ENCODE measurements around the gene TRAF7. TPM values are rescaled to one million over a fixed set of nuclear protein-coding genes. Genes with fewer than 3 reads are reported as not detected.
"Not testable (repeated sequence)": the region's sequence is repeated elsewhere in the genome, so short reads cannot be mapped to it uniquely, and the experiment has no call there.

Gene TRAF7
- polyA plus RNA-seq, 4 donors: 41.7 to 56.9 (median 50.5) TPM

DNA sequence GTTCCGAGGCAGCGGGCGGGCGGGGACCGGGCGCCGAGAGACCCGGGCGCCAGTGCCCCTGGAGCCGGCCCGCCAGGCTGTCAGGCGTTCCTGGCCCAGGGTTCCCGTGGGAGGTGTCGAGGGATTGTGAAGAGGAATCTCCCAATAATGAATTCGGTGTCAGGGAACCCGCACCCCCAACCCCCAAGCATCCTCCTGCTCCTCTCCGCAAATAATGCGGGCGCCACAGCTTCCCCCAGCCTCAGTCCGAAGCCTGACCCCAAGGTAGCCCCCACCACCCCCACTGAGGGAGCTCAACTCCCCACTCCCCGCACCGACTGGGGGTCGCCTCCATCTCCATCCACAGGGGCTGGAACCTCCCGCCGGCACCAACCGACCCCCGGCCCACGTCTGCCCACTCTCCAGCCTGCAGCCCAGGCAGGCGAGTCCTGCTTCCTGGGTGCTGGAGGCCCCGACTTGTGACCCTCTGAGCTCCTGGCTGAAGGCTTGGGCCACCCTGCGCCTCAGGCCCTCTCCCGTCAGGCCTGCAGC is 41.5 kb downstream of the TRAF7 start:
- no peak for DNase-seq (ENCODE audit: low read depth in 4 of 4, low spot score in 3 of 4)

DNA sequence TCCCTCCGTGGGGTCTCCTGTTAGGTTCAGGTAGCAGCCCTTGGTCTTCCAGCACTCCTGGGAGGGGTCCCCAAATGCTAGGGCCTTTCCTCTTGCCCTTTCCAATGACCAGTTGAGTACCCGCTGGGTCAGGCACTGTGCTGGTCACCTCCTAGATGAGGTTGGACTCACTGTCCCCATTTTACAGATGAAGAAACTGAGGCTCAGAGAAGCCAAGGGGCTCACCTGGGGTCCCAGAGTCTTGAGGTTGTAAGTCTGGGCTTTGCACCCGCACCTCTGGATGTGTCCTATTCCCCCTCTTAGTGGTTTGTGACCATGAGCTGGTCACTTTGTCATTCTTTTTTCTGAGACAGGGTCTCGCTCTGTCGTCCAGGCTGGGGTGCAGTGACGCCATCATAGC is 42.2 kb downstream of the TRAF7 start:
- DNase-seq (ENCODE audit: low read depth in 4 of 4, low spot score in 3 of 4): no peak

DNA sequence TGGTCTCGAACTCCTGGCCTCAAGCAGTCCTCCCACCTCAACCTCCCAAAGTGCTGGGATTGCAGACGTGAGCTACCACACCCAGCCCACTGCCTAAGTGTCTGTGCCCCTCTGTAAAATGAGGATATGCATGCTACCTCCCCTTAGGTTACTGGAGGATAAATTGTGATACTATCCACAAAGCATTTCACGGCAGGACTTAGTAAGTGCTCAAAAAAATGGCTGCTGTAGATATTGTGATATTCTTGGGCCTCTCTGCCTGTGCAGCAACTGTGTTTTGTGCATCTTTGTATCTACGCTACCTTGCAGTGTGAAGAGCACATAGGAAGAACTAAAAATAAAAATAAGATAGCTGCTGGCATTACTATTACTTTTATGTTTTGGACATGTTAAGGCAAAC is 42.7 kb downstream of the TRAF7 start:
- DNase-seq (ENCODE audit: low read depth in 4 of 4, low spot score in 3 of 4): no peak

DNA sequence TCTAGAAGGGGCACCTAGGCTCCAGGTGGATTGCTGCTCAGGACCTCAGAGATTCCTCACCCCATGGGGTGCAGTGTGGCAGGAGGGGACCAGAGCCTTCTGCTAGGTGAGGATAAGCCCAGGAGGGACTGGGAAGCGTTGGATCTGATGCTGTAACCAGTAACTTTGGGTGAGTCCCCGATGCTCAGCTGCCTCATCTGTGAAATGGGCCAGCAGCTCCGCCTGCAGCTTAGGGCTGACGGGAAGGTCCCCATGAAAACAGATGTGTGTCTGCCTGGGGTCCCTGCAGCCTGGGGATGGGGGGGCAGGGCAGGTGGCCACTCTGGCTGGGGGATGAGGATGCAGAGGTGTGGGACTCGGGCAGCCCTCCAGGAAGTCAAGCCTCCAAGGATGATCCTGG is 43.5 kb downstream of the TRAF7 start:
- no peak for DNase-seq (ENCODE audit: low read depth in 4 of 4, low spot score in 3 of 4)

DNA sequence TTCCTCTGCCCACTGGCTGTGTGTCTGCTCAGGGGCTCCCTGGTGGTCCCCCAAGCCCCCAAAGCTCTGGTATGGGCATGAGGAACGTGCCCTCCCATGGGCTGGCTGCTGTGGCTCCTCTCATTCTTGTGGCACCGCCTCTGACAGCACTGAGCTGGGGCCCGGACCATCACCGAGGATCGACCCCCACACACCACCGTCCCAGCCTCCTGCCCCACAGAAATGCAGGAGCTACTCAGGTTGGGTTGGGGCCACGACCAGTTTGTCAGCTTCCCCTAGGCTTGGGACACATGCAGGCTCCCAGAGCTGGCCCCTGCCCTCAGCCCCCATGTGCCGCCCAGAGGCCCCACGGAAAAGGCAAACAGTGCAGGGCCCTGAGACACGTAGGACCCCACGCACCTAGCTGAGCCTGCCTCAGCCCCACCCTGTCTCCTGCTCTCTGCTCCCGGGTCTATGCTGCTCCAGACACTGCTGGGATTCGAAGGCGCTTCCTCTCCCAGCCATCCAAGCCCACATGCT is 44.1 kb downstream of the TRAF7 start:
- DNase-seq (ENCODE audit: low read depth in 4 of 4, low spot score in 3 of 4): no peak

DNA sequence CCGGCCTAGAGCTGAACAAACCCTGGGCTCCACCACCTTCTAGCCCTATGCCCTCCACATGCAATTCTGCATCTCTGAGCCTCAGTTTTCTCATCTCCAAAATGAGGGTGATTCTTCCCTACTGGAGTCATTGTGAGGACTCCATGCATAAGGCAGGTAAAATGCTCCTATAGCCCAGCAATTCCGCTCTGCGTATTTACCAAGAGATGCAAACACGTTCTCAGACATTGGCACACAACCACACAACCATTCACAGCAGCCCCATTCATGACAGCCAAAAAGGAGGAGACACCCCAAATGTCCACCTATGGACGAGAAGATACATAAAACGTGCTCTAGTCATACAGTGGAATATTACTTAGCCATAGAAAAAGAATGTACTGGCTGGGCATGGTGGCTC is 44.7 kb downstream of the TRAF7 start:
- no peak for DNase-seq (ENCODE audit: low read depth in 4 of 4, low spot score in 3 of 4)

DNA sequence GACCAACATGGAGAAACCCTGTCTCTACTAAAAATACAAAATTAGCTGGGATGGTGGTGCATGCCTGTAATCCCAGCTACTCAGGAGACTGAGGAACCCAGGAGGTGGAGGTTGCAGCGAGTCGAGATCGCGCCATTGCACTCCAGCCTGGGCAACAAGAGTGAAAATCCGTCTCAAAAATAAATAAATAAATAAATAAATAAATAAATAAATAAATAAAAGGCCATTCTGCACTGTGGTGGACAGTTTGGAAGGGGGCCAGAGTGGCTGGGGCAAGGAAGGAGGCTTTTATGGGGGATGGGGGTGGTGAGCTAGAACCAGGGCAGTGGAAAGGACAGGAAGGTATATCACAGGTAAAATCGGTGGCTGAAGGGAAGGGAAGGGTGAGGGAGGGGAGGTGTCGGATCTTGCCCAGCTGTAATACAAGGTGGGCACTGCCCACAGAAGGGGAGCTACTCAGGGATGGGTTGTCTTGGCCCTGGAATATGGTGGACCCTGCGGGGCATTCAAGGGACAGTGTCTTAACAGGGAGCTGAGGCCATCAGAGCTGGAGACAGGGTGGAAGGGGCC is 47.6 kb downstream of the TRAF7 start:
- DNase-seq (ENCODE audit: low read depth in 4 of 4, low spot score in 3 of 4): not testable (repeated sequence)

DNA sequence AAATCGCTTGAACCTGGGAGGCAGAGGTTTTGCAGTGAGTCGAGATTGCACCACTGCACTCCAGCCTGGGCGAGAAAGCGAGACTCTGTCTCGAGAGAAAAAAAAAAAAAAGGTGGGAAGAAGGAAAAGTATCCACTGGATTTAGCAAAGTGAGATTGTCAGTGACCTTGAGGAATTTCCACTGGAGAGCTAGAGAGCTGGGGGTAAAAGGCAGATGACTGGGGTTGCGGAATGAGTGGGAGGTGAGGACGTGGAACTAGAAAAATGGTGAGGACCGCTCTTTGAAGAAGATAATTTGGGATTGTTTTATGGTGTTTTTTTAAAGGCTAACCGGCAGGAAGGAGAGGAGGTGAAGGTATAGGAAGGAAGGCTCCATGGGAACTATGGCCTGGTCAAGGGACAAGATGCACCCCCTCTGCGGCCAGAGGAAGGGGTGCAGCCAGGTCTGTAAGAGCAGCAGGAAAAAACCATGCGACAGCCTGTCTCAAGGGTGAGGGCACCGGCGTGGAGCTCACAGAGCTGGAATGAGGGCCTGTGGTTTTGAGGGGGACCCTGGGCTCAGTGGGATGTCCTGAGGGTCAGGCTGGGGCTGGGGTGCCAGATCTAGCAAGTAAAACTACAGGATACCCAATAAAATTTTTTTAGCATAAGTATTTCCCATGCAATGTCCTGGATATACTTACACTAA is 49.0 kb downstream of the TRAF7 start:
- DNase-seq (ENCODE audit: low read depth in 4 of 4, low spot score in 3 of 4): no peak

DNA sequence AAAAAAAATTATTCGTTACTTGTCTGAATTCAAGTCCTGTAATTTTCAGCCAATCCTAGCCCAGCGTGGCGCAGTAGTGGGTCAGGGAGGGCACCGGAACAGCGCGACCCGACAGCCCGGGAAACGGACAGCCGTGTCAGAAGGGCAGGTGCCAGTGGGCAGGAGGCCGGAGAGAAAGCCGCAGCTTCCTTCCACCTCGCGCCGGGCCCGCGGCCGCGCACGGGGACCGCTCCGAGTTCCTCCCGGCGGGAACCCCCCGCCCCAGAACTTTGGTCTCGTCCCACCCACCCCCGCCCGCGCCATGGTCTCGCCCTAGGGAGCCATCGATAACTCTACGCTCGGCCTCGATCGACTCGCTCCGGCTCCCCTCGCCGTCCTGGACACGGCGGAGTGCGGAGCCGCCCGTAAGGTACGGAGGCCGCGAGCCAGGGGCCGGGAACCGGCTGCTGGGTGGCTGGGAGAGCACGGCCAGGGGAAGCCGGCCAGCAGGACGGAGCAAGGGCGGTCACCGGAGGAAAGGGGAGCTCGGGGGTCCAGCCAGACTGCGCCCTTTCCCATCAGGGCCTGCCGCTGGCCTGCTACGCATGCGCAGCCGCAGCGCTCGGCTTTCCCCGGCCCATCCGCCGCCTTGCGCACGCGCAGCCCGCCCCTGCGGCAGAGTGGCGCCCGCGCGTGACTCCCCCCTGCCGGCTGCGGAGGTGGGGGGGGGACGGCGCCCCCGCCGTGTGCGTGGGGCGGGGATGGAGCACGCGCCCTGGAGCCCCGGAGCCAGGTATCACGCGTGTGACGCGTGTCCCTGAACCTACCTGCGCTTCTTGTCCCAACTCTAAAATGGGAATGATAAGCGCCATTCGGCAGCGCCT is 49.8 kb downstream of the TRAF7 start, which contains the start of gene MLST8:
MLST8 (plus strand) TSS at position 351 of the 863 bp plus-strand sequence. CDS start 632 bp downstream, outside the sequence.
- DNase-seq (ENCODE audit: low read depth in 4 of 4, low spot score in 3 of 4): peak; percentile 73 to 85 (median 78)

DNA sequence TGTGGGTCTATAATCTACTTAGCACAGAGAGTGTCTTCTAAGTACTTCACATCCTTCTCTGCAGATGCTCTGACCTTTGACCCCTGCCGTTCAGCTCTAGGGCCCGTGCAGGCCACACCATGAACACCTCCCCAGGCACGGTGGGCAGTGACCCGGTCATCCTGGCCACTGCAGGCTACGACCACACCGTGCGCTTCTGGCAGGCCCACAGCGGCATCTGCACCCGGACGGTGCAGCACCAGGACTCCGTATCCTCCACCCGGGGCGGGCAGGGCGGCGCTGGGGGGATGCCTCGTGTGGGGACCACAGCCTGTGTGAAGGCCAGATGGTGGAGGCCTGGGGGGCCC is 50.4 kb downstream of the TRAF7 start:
- no peak for DNase-seq (ENCODE audit: low read depth in 4 of 4, low spot score in 3 of 4)

DNA sequence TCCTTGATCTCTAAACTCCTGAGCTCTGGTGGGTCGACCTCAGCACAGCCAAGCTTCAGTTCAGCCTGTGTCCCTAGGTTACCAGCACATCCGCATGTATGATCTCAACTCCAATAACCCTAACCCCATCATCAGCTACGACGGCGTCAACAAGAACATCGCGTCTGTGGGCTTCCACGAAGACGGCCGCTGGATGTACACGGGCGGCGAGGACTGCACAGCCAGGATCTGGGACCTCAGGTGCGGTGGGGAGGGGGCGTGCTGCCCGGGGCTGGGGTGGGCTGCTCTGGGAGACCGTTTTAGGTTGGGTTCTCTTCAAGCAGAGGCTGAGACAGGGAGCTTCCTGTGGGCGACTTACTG is 50.8 kb downstream of the TRAF7 start:
- no peak for DNase-seq (ENCODE audit: low read depth in 4 of 4, low spot score in 3 of 4)

DNA sequence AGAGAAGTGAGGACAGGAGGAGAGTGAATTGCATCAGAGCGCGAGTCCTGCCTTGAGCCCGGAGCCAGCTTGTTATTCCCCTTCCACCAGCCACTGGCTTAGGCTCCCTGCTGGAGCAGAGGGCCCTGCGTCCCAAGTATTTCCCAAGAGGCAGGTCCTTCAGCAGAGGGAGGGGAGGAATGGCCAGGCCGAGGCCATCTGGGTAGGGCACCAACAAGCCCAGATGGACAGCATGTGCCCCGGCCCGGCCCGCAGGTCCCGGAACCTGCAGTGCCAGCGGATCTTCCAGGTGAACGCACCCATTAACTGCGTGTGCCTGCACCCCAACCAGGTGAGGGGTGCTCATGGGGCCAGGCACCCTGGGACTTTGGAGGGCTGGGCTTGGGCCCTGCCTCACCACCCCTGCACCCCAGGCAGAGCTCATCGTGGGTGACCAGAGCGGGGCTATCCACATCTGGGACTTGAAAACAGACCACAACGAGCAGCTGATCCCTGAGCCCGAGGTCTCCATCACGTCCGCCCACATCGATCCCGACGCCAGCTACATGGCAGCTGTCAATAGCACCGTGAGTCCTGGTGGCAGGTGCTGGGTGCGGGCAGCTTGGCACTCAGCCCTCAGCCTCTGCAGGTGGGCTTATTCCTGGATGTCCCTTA is 51.3 kb downstream of the TRAF7 start:
- no peak for DNase-seq (ENCODE audit: low read depth in 4 of 4, low spot score in 3 of 4)

DNA sequence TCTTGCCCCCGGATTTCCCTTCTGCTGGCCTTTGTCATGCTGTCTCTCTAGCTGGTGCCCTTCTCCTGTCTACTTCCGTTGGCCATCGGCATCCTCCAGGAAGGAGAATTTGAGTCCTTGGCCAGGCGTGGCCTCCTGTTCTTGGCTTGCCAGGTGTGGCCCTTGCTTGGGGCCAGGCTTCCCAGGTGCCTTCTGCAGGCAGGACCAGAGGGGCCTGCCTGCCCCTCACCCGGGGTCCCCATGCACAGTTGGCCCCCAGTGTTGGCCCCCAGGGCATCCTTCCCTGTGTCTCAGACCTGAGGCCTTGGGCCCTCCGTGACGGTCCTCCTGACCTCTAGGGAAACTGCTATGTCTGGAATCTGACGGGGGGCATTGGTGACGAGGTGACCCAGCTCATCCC is 52.3 kb downstream of the TRAF7 start:
- no peak for DNase-seq (ENCODE audit: low read depth in 4 of 4, low spot score in 3 of 4)

DNA sequence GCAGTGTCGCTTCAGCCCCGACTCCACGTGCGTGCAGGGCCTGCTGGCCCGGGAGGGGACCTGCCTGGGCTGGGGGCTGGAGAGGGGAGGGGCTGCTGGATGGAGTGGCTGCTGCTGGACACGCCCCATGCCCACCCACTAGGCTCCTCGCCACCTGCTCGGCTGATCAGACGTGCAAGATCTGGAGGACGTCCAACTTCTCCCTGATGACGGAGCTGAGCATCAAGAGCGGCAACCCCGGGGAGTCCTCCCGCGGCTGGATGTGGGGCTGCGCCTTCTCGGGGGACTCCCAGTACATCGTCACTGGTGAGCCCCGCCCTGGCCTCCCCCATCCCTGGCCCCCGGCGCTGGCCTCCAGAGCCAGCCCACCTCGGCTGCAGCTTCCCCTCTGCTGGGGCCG is 52.7 kb downstream of the TRAF7 start:
- no peak for DNase-seq (ENCODE audit: low read depth in 4 of 4, low spot score in 3 of 4)

DNA sequence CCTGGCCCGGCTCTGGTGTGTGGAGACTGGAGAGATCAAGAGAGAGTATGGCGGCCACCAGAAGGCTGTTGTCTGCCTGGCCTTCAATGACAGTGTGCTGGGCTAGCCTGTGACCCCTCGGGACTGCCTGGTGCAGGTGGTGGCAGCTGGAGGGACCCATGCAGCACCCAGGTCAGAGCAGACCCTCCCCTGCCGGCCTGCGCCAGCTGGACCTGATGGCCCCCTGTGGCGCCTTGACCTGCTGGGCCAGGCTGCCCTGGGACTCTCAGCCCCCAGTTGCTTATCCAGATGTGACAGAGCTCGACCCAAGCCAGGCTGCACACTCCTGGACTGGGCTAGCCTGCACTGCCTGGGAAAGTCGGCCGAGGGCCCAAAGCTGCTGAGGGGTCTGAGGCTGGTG is 53.2 kb downstream of the TRAF7 start:
- DNase-seq (ENCODE audit: low read depth in 4 of 4, low spot score in 3 of 4): no peak

DNA sequence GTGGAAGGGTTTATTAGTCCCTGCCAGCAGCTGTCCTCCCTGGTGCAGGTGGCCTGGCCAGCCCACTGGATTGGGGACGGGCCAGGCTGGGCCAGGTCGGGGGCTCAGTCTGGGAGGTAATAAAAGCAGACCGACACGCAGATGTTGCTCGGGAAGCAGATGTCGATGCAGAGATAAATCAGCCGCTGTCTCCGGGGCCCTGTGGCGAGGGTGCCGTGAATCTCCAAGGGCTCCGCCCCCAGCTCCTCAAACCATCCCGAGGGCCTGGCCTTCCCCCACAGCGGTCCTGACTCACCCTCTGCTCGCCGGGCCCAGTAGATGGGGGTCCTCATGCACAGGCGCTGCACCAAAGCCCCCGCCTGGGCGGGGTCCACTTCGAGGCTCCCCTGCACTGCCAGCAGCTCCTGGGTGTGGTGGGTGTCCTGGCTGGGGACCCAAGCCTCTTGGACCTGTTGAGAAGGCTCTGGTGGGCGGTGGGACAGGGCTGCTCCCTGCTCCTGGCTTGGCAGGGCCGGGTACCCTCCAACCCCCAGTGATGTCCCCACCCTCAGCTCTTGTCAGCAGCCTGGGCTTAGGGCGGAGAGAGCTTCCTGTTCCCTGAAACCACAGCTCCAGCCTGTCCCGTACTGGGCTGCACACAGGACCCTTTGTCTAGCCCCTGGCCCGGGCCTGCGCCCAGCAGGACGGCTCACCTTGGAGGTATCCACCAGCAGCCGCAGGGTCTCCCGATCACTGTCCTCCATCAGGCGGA is 53.9 kb downstream of the TRAF7 start:
- DNase-seq (ENCODE audit: low read depth in 4 of 4, low spot score in 3 of 4): no peak

DNA sequence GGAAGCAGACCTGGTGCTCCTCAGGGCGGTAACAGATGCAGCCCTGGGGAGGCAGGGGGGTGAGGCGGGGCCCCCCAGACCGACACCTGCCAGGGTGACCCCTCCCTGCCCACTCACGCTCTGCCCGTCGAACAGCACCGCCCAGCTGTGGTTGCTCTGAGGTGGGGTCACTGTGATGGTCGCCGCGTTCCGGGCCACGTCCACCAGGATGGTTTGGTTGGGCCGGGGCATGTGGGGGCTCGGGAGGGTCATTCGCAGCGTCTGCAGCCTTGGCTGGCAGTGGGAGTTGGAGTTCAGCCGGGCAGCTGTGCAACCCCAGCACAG is 54.4 kb downstream of the TRAF7 start:
- no peak for DNase-seq (ENCODE audit: low read depth in 4 of 4, low spot score in 3 of 4)

DNA sequence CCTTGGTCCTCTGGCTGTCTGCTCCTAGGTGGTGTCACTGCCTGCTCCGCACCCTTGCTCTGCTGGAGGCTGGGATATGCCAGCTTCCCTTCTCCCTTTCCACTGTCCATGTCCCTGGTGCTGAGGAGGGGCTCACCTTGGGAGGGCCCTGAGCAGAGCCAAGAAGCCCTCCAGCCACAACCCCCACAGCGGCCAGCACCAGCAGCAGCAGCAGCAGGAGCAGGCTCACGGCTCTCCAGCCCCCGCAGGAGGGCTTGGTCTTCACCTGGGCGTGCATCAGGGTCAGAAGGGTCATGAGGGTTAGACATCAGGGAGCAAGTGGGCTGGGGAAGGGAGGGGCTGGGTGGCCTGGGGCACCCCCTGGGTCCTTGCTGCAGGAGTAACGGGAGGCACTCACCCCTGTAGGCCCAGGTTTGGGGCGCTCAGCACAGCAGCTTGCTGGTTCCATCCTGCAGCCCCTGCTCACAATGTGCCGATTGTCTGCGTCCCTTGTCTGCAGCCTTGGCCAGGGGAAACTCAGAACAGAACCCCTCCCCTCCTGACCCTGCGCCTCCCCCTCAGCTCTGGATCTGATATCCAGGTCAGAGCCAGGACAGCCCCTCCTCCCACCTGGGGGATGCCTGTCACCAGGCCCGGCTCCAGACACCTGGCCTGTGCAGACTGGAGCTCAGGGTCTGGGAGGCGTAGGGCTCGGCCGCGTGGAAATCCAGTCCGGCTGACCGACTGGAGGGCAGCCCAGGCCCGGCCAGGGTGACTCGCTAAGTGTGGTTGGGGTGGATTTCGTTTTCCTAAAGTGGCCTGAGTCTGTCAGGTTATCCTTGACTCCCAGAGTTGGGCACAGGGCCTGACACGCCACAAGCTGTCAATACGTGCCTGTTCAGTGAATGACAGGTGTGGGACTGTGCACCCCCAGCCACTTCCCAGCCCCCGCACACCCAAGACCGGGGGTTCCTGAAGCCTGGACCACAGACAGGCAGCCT is 55.1 kb downstream of the TRAF7 start, which contains the start of gene BRICD5:
BRICD5 (minus strand) TSS at position 478 of the 980 bp plus-strand sequence; CDS start at position 448, 30 bp downstream.
- no peak for DNase-seq (ENCODE audit: low read depth in 4 of 4, low spot score in 3 of 4)

DNA sequence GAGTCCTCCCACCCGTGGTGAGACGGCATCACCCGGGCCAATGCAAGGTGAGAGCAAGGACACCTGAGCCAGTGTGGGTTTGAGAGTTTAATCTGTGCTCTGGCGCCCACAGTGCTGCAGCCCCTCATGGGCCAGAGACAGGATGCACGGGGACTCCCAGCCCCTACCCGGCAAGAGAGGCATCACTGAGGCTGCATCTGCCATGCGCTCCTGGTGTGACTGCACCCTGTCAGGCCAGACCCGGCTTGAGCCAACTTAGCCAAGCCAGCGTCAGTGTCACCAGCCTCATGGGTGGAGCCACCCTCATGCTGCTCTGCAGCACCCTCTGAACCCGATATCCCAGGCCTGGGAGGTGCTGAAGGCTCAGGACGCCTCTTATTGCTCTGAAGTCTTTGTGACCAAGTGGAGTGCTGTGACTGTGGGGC is 56.4 kb downstream of the TRAF7 start:
- DNase-seq (ENCODE audit: low read depth in 4 of 4, low spot score in 3 of 4): no peak
